CD4-positive, alpha-beta T cell (primary cell): Measurements from ENCODE around the gene CTNNA3. TPM values are rescaled to one million over a fixed set of nuclear protein-coding genes. Genes with fewer than 3 reads are reported as not detected.
"Not testable (repeated sequence)": the region's sequence is repeated elsewhere in the genome, so short reads cannot be mapped to it uniquely, and the experiment has no call there.

Experiments used
- ATAC-seq: fragments of 200-7000 bp; cut with Tn5 transposase; one replicate; pipeline ENCODE4 v1.10.0; 2022; ENCODE audit warnings: mild to moderate bottlenecking; ENCODE audit not compliant: poor library complexity
- CTCF ChIA-PET: fragments of 350-600 bp; sonication (Branson Sonifier 250); formaldehyde crosslinking; loops from one replicate; lab custom pipeline; 2021; ENCODE audit warnings: antibody characterized with exemption, inconsistent platforms; lab: Charles Lee
- POLR2A ChIA-PET: fragments of 350-600 bp; sonication (Branson Sonifier 250); formaldehyde crosslinking; loops from one replicate; lab custom pipeline; 2021; ENCODE audit warnings: antibody characterized with exemption, inconsistent platforms; lab: Charles Lee
- DNase-seq, 14 experiments: peaks; one replicate each; pipeline ENCODE4 v3.0.0-alpha.2; 2013 to 2020; ENCODE audit warnings: mixed read lengths in 2 of 14
- H3K27ac ChIP-seq, 2 donors: one replicate each; pipeline versions ENCODE4 v1.5.1 to v1.7.0; 2013; ENCODE audit warnings: low read length in 2 of 2, low read depth in 1 of 2, mild to moderate bottlenecking in 1 of 2
- H3K27me3 ChIP-seq, 2 experiments: 1 replicate in 1 of 2; 2 replicates in 1 of 2; pipeline versions ENCODE4 v1.6.1 to v1.7.0; 2013; ENCODE audit warnings: low read length in 2 of 2, control low read depth in 1 of 2, mild to moderate bottlenecking in 1 of 2, moderate library complexity in 1 of 2; ENCODE audit not compliant: insufficient read depth in 2 of 2, control insufficient read depth in 1 of 2
- H3K36me3 ChIP-seq: one replicate; pipeline ENCODE4 v1.6.1; 2013; ENCODE audit warnings: low read length, control low read depth; ENCODE audit not compliant: insufficient read depth
- H3K4me1 ChIP-seq: one replicate; pipeline ENCODE4 v1.6.1; 2013; ENCODE audit warnings: low read length, control low read depth; ENCODE audit not compliant: insufficient read depth
- H3K4me3 ChIP-seq: one replicate; pipeline ENCODE4 v1.5.1; 2013; ENCODE audit warnings: mild to moderate bottlenecking, low read length, moderate library complexity
- H3K9me3 ChIP-seq, 2 experiments: 1 replicate in 1 of 2; 2 replicates in 1 of 2; pipeline versions ENCODE4 v1.6.1 to v1.7.0; 2013; ENCODE audit warnings: low read length in 2 of 2, mild to moderate bottlenecking in 2 of 2, control low read depth in 1 of 2, moderate library complexity in 1 of 2; ENCODE audit not compliant: control insufficient read depth in 1 of 2, insufficient read depth in 1 of 2
- H3K27ac Mint-ChIP-seq: one replicate; pipeline ENCODE4 v1.8.0; 2020; ENCODE audit warnings: mixed read lengths
- H3K27me3 Mint-ChIP-seq: one replicate; pipeline ENCODE4 v1.8.0; 2021; ENCODE audit warnings: mixed read lengths
- H3K36me3 Mint-ChIP-seq: one replicate; pipeline ENCODE4 v1.8.0; 2021; ENCODE audit warnings: low read depth, mixed read lengths
- H3K4me1 Mint-ChIP-seq: one replicate; pipeline ENCODE4 v1.8.0; 2021; ENCODE audit warnings: low read depth, mixed read lengths
- H3K4me3 Mint-ChIP-seq: one replicate; pipeline ENCODE4 v1.8.0; 2020; ENCODE audit warnings: mild to moderate bottlenecking, mixed read lengths
- H3K9me3 Mint-ChIP-seq: one replicate; pipeline ENCODE4 v1.8.0; 2020; ENCODE audit warnings: mixed read lengths
- CTCF ChIP-seq: fragments of 200-600 bp; IDR thresholded peaks from one replicate; pipeline ENCODE4 v1.8.0; 2022; ENCODE audit warnings: antibody characterized with exemption, mild to moderate bottlenecking
- intact Hi-C, 2 experiments: fragments of 100-400 bp; cut with DNase I in 1 of 2; cut with micrococcal nuclease in 1 of 2; formaldehyde crosslinking; loops; one replicate each; pipeline versions ENCODE4 v1.15.1 to v1.9.0; 2023 to 2025; cut with DNase I, micrococcal nuclease
- total RNA-seq, 174 experiments: library from RNA in 2 of 174; stranded (reverse) in 2 of 174; gene quantifications; one replicate each; pipeline ENCODE4 v1.2.3 and lab custom pipeline; 2021 to 2026

Gene CTNNA3
- total RNA-seq, 2 experiments from 2014 or later: 0.80 TPM; not detected in 1

- Histone ChIP-seq H3K9me3 (no peaks in the 10 kb centered on the region), H3K36me3 (no peaks in the 10 kb centered on the region), H3K4me3 (no peak overlapping the region), H3K4me1 (no peaks in the 10 kb centered on the region), H3K27me3 (no peaks in the 10 kb centered on the region), H3K27ac (no peak overlapping the region)
- DNase-seq (no peak), ATAC-seq (no peak)
- no peak for TF ChIP-seq CTCF
- intact Hi-C loops: no loop called here
- POLR2A ChIA-PET: interaction anchor here (1.4 kb wide), 1 partner anchor 59 kb away, joined by 5 read pairs; no protein-coding TSS in a partner anchor
- peaks cover 7% of the 10 kb centered on the region for H3K27me3 Mint-ChIP-seq
- H3K9me3 Mint-ChIP-seq: peaks cover 3% of the 10 kb centered on the region
- no peak overlapping the region for H3K27ac Mint-ChIP-seq
- CTCF ChIA-PET: interaction anchor here (2.6 kb wide), 1 partner anchor 9 kb away, joined by 9 read pairs; no protein-coding TSS in a partner anchor
- no peak overlapping the region for H3K4me3 Mint-ChIP-seq
- no peaks in the 10 kb centered on the region for H3K36me3 Mint-ChIP-seq
- H3K4me1 Mint-ChIP-seq: no peaks in the 10 kb centered on the region
Observed at GRCh38 chr10:67705921-67706320, 9.9 kb upstream of the CTNNA3 start.

DNA sequence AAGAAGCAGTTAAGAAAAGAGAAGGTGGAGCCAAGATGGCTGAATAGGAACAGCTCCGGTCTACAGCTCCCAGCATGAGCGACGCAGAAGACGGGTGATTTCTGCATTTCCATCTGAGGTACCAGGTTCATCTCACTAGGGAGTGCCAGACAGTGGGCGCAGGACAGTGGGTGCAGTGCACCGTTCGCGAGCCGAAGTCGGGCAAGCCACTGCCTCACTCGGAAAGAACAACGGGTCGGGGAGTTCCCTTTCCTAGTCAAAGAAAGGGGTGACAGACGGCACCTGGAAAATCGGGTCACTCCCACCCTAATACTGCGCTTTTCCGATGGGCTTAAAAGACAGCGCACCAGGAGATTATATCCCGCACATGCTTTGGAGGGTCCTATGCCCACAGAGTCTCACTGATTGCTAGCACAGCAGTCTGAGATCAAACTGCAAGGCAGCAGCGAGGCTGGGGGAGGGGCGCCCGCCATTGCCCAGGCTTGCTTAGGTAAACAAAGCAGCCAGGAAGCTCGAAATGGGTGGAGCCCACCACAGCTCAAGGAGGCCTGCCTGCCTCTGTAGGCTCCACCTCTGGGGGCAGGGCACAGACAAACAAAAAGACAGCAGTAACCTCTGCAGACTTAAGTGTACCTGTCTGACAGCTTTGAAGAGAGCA is 3.7 kb upstream of the CTNNA3 start:
- H3K4me1 ChIP-seq, H3K9me3 Mint-ChIP-seq, H3K4me3 Mint-ChIP-seq, ATAC-seq, CTCF ChIA-PET, POLR2A ChIA-PET, H3K36me3 ChIP-seq, H3K4me3 ChIP-seq, H3K36me3 Mint-ChIP-seq, H3K27ac Mint-ChIP-seq, DNase-seq, H3K27me3 ChIP-seq, H3K27ac ChIP-seq, H3K9me3 ChIP-seq: not testable (repeated sequence)
- peaks cover 15% of the 10 kb centered on the region for H3K4me1 Mint-ChIP-seq
- intact Hi-C loops: loop anchor here (5.0 to 10.0 kb wide), 3 partner anchors 63 to 605 kb away; no protein-coding TSS in a partner anchor
- H3K27me3 Mint-ChIP-seq: peaks cover 28% of the 10 kb centered on the region

GRCh38 chr10:67698164-67698563 is 2.2 kb upstream of the CTNNA3 start:
- Histone ChIP-seq H3K36me3 (no peaks in the 10 kb centered on the region), H3K27me3 (no peaks in the 10 kb centered on the region), H3K27ac (no peak overlapping the region), H3K9me3 (peaks cover 0 to 3% of the 10 kb centered on the region in 2 experiments), H3K4me1 (peaks cover 6% of the 10 kb centered on the region), H3K4me3 (no peak overlapping the region)
- Mint-ChIP-seq H3K9me3 (peaks cover 2% of the 10 kb centered on the region), H3K36me3 (no peaks in the 10 kb centered on the region), H3K27ac (no peak overlapping the region), H3K27me3 (peaks cover 36% of the 10 kb centered on the region), H3K4me3 (no peak overlapping the region), H3K4me1 (peaks cover 15% of the 10 kb centered on the region)
- TF ChIP-seq CTCF: no peak
- intact Hi-C loops: loop anchor here (5.0 to 10.0 kb wide), 3 partner anchors 64 to 607 kb away; no protein-coding TSS in a partner anchor
- POLR2A ChIA-PET: interaction anchor here (1.0 to 2.7 kb wide), 4 partner anchors 9 to 85 kb away, joined by 3 to 28 read pairs (median 16); no protein-coding TSS in a partner anchor
- ATAC-seq (no peak), DNase-seq (no peak)
- CTCF ChIA-PET: interaction anchor here (0.8 to 3.6 kb wide), 11 partner anchors 9 to 107 kb away, joined by 3 to 83 read pairs (median 8); no protein-coding TSS in a partner anchor
